NB4 (cell line): ENCODE data around the gene OR2T27.
"Not testable (repeated sequence)": the region's sequence is repeated elsewhere in the genome, so short reads cannot be mapped to it uniquely, and the experiment has no call there.

ENCODE experiments used
- MYC ChIP-seq: IDR thresholded peaks from 2 replicates; pipeline ENCODE4 v1.6.1; 2011; ENCODE audit warnings: low read depth, low read length
- POLR2A ChIP-seq: IDR thresholded peaks from 2 replicates; pipeline ENCODE4 v1.6.1; 2011; ENCODE audit warnings: mild to moderate bottlenecking; ENCODE audit not compliant: insufficient read length; ENCODE audit errors: extremely low read depth
- TF ChIP-seq, protein P1 (sequence below): IDR thresholded peaks from one replicate; pipeline ENCODE4 v1.5.1; 2012; ENCODE audit warnings: low read depth, low read length

DNA sequence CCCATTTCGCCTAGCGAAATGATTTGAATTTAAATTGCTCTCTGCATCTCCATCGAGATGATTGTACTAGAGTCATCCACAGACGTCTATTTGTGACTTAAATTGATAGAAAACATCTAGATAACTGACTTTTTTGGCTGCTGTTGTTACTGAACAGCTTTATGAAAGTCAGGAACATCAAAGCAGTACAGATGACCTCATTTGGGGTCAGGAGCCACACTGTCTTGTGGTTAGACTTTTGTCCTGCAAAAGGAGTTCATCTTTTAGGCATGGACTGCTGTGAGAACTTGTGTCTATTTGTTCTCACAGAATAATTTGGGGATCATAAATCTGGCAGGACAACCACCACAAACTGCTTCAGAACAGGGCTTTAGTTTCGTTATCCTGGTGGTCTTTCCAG is 15.7 kb downstream of the OR2T27 start:
- TF ChIP-seq POLR2A, MYC: not testable (repeated sequence)
- TF ChIP-seq, protein P1, sequence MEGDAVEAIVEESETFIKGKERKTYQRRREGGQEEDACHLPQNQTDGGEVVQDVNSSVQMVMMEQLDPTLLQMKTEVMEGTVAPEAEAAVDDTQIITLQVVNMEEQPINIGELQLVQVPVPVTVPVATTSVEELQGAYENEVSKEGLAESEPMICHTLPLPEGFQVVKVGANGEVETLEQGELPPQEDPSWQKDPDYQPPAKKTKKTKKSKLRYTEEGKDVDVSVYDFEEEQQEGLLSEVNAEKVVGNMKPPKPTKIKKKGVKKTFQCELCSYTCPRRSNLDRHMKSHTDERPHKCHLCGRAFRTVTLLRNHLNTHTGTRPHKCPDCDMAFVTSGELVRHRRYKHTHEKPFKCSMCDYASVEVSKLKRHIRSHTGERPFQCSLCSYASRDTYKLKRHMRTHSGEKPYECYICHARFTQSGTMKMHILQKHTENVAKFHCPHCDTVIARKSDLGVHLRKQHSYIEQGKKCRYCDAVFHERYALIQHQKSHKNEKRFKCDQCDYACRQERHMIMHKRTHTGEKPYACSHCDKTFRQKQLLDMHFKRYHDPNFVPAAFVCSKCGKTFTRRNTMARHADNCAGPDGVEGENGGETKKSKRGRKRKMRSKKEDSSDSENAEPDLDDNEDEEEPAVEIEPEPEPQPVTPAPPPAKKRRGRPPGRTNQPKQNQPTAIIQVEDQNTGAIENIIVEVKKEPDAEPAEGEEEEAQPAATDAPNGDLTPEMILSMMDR, result not testable (repeated sequence)
